H9 (cell line): ENCODE measurements around the gene CNNM1. TPM values are rescaled to one million over a fixed set of nuclear protein-coding genes. Genes with fewer than 3 reads are reported as not detected.

Experiments used
- DNase-seq: peaks from one replicate; pipeline ENCODE4 v3.0.0-alpha.2; 2017
- H2AFZ ChIP-seq: one replicate; pipeline ENCODE4 v1.6.1; 2013; ENCODE audit warnings: mild to moderate bottlenecking, low read length, control low read depth, moderate library complexity
- H2AK5ac ChIP-seq: 2 replicates; pipeline ENCODE4 v1.6.1; 2013; ENCODE audit warnings: low read length, control low read depth, mixed read lengths; ENCODE audit not compliant: insufficient read length
- H2BK120ac ChIP-seq: one replicate; pipeline ENCODE4 v1.6.1; 2013; ENCODE audit warnings: low read depth, mild to moderate bottlenecking, low read length, control low read depth, inconsistent platforms; ENCODE audit not compliant: poor library complexity, severe bottlenecking
- H2BK12ac ChIP-seq: 2 replicates; pipeline ENCODE4 v1.6.1; 2013; ENCODE audit warnings: low read length, control low read depth, mixed read lengths, low read depth; ENCODE audit not compliant: insufficient read length
- H2BK15ac ChIP-seq: 2 replicates; pipeline ENCODE4 v1.6.1; 2013; ENCODE audit warnings: low read depth, low read length, control low read depth
- H2BK20ac ChIP-seq: one replicate; pipeline ENCODE4 v1.6.1; 2013; ENCODE audit warnings: low read depth, mild to moderate bottlenecking, low read length, control low read depth, inconsistent platforms; ENCODE audit not compliant: poor library complexity, severe bottlenecking
- H2BK5ac ChIP-seq: 2 replicates; pipeline ENCODE4 v1.6.1; 2013; ENCODE audit warnings: low read length, control low read depth, mixed read lengths; ENCODE audit not compliant: insufficient read length
- H3K14ac ChIP-seq: 2 replicates; pipeline ENCODE4 v1.6.1; 2013; ENCODE audit warnings: low read length, control low read depth; ENCODE audit not compliant: insufficient read depth
- H3K18ac ChIP-seq: 2 replicates; pipeline ENCODE4 v1.6.1; 2013; ENCODE audit warnings: low read depth, mild to moderate bottlenecking, mixed read lengths, low read length, control low read depth; ENCODE audit not compliant: insufficient read length
- H3K23ac ChIP-seq: 2 replicates; pipeline ENCODE4 v1.6.1; 2013; ENCODE audit warnings: low read length, control low read depth, mixed read lengths, low read depth; ENCODE audit not compliant: insufficient read length
- H3K23me2 ChIP-seq: 2 replicates; pipeline ENCODE4 v1.6.1; 2013; ENCODE audit warnings: low read depth, mild to moderate bottlenecking, mixed read lengths, low read length, control low read depth; ENCODE audit not compliant: insufficient read length, poor library complexity, severe bottlenecking
- H3K27ac ChIP-seq: 2 replicates; pipeline ENCODE4 v1.5.1; 2013; ENCODE audit warnings: low read length, control low read depth, mixed read lengths, low read depth; ENCODE audit not compliant: insufficient read length
- H3K27me3 ChIP-seq: 2 replicates; pipeline ENCODE4 v1.6.1; 2013; ENCODE audit warnings: low read length, control low read depth, inconsistent platforms; ENCODE audit not compliant: insufficient read depth
- H3K4ac ChIP-seq: 2 replicates; pipeline ENCODE4 v1.6.1; 2013; ENCODE audit warnings: low read depth, mild to moderate bottlenecking, control low read depth, inconsistent platforms, low read length, moderate library complexity
- H3K4me1 ChIP-seq: 2 replicates; pipeline ENCODE4 v1.6.1; 2013; ENCODE audit warnings: low read length, control low read depth, inconsistent platforms; ENCODE audit not compliant: insufficient read depth
- H3K4me2 ChIP-seq: 2 replicates; pipeline ENCODE4 v1.6.1; 2013; ENCODE audit warnings: low read length, control low read depth, mixed read lengths; ENCODE audit not compliant: insufficient read length, insufficient read depth
- H3K56ac ChIP-seq: 2 replicates; pipeline ENCODE4 v1.6.1; 2013; ENCODE audit warnings: low read depth, mild to moderate bottlenecking, mixed read lengths, low read length, control low read depth; ENCODE audit not compliant: insufficient read length
- H3K79me1 ChIP-seq: 2 replicates; pipeline ENCODE4 v1.6.1; 2013; ENCODE audit warnings: low read depth, mild to moderate bottlenecking, moderate library complexity, low read length, control low read depth, inconsistent platforms; ENCODE audit not compliant: insufficient read depth, poor library complexity, severe bottlenecking
- H3K79me2 ChIP-seq: 2 replicates; pipeline ENCODE4 v1.6.1; 2013; ENCODE audit warnings: low read length, control low read depth, inconsistent platforms; ENCODE audit not compliant: insufficient read depth
- H3K9ac ChIP-seq: 2 replicates; pipeline ENCODE4 v1.6.1; 2013; ENCODE audit warnings: low read length, control low read depth, mixed read lengths; ENCODE audit not compliant: insufficient read length; ENCODE audit errors: extremely low read depth
- H3K9me3 ChIP-seq: one replicate; pipeline ENCODE4 v1.6.1; 2013; ENCODE audit warnings: low read depth, low read length, inconsistent platforms; ENCODE audit not compliant: control insufficient read depth
- H3T11ph ChIP-seq: one replicate; pipeline ENCODE4 v1.6.1; 2013; ENCODE audit warnings: mild to moderate bottlenecking, low read length, control low read depth, inconsistent platforms
- H4K20me1 ChIP-seq: one replicate; pipeline ENCODE4 v1.6.1; 2013; ENCODE audit not compliant: control insufficient read depth, insufficient read length, insufficient read depth
- H4K5ac ChIP-seq: 2 replicates; pipeline ENCODE4 v1.6.1; 2013; ENCODE audit warnings: low read depth, mild to moderate bottlenecking, mixed read lengths, low read length, control low read depth; ENCODE audit not compliant: insufficient read length
- H4K8ac ChIP-seq: replicated peaks from 2 replicates; pipeline ENCODE4 v1.6.1; 2013; ENCODE audit warnings: low read length, control low read depth, mixed read lengths, low read depth; ENCODE audit not compliant: insufficient read length
- H4K91ac ChIP-seq: 2 replicates; pipeline ENCODE4 v1.6.1; 2013; ENCODE audit warnings: low read depth, mild to moderate bottlenecking, moderate library complexity, mixed read lengths, low read length, control low read depth; ENCODE audit not compliant: insufficient read length
- H3K27ac Mint-ChIP-seq, 3 experiments: 2 replicates in 2 of 3; 3 replicates in 1 of 3; pipeline ENCODE4 v1.8.0; 2020 to 2021; ENCODE audit warnings: mixed read lengths in 3 of 3, mild to moderate bottlenecking in 1 of 3, moderate library complexity in 1 of 3
- H3K27me3 Mint-ChIP-seq: 2 replicates; pipeline ENCODE4 v1.8.0; 2021; ENCODE audit warnings: low read depth, mild to moderate bottlenecking, moderate library complexity, mixed read lengths
- H3K36me3 Mint-ChIP-seq, 3 experiments: 2 replicates in 2 of 3; 3 replicates in 1 of 3; pipeline ENCODE4 v1.8.0; 2020 to 2021; ENCODE audit warnings: low read depth in 3 of 3, mixed read lengths in 3 of 3; ENCODE audit not compliant: insufficient read depth in 1 of 3
- H3K4me1 Mint-ChIP-seq, 2 experiments: 2 replicates each; pipeline ENCODE4 v1.8.0; 2020; ENCODE audit warnings: mixed read lengths in 2 of 2
- H3K4me3 Mint-ChIP-seq, 2 experiments: 2 replicates in 1 of 2; 3 replicates in 1 of 2; pipeline ENCODE4 v1.8.0; 2020 to 2021; ENCODE audit warnings: mild to moderate bottlenecking in 2 of 2, mixed read lengths in 2 of 2, moderate library complexity in 1 of 2
- H3K9me3 Mint-ChIP-seq, 2 experiments: 2 replicates in 1 of 2; 3 replicates in 1 of 2; pipeline ENCODE4 v1.8.0; 2020; ENCODE audit warnings: mild to moderate bottlenecking in 2 of 2, mixed read lengths in 2 of 2, moderate library complexity in 1 of 2
- WGBS: extraction: QIAGEN DNeasy Blood & Tissue Kit; methylation state at CpG from one replicate; pipeline ENCODE4 v1.1.7; 2013; ENCODE audit warnings: missing lambda C conversion rate, low lambda C conversion rate, mixed read lengths; ENCODE audit not compliant: insufficient read length; ENCODE audit errors: extremely low coverage; 5-methylcytosine and 5-hydroxymethylcytosine counted together
- total RNA-seq: library from RNA; stranded (reverse); gene quantifications from 2 replicates; pipeline ENCODE4 v1.2.1, GENCODE V29; 2021
- TF ChIP-seq, protein P1 (sequence below): fragments of 200-600 bp; sonication (generic); conservative IDR thresholded peaks from 3 replicates; pipeline ENCODE4 v1.8.0; 2021; ENCODE audit warnings: antibody characterized with exemption, mild to moderate bottlenecking

The CNNM1 gene
- total RNA-seq, 1 experiment from 2014 or later, result 0.35 TPM

GRCh38 chr10:99318048-99318447 lies 11.1 kb upstream of the CNNM1 start:
- Mint-ChIP-seq H3K4me1 (no peaks in the 10 kb centered on the region), H3K36me3 (no peaks in the 10 kb centered on the region), H3K27ac (no peak overlapping the region), H3K9me3 (no peaks in the 10 kb centered on the region), H3K4me3 (no peak overlapping the region), H3K27me3 (peaks cover 13% of the 10 kb centered on the region)
- no peak overlapping the region for H4K91ac ChIP-seq
- no peak overlapping the region for H3K4ac ChIP-seq
- WGBS, result no CpG with 5 or more reads among the region's 3 CpGs
- H3K27ac ChIP-seq, result no peak overlapping the region
- H3K9me3 ChIP-seq, result no peaks in the 10 kb centered on the region
- H2BK15ac ChIP-seq, result no peak overlapping the region
- no peak overlapping the region for H2BK20ac ChIP-seq
- H4K20me1 ChIP-seq, result no peaks in the 10 kb centered on the region
- H2AFZ ChIP-seq, result no peak overlapping the region
- H3K79me1 ChIP-seq, result no peaks in the 10 kb centered on the region
- H3K79me2 ChIP-seq, result no peaks in the 10 kb centered on the region
- TF ChIP-seq, protein P1, sequence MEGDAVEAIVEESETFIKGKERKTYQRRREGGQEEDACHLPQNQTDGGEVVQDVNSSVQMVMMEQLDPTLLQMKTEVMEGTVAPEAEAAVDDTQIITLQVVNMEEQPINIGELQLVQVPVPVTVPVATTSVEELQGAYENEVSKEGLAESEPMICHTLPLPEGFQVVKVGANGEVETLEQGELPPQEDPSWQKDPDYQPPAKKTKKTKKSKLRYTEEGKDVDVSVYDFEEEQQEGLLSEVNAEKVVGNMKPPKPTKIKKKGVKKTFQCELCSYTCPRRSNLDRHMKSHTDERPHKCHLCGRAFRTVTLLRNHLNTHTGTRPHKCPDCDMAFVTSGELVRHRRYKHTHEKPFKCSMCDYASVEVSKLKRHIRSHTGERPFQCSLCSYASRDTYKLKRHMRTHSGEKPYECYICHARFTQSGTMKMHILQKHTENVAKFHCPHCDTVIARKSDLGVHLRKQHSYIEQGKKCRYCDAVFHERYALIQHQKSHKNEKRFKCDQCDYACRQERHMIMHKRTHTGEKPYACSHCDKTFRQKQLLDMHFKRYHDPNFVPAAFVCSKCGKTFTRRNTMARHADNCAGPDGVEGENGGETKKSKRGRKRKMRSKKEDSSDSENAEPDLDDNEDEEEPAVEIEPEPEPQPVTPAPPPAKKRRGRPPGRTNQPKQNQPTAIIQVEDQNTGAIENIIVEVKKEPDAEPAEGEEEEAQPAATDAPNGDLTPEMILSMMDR, result no peak
- no peak overlapping the region for H2BK120ac ChIP-seq
- no peak overlapping the region for H3K18ac ChIP-seq
- H3K9ac ChIP-seq, result no peak overlapping the region
- DNase-seq, result no peak
- no peak overlapping the region for H2AK5ac ChIP-seq
- H2BK5ac ChIP-seq, result no peak overlapping the region
- no peak overlapping the region for H3K4me2 ChIP-seq
- no peak overlapping the region for H2BK12ac ChIP-seq
- no peak overlapping the region for H4K8ac ChIP-seq
- H3T11ph ChIP-seq, result no peak overlapping the region
- no peak overlapping the region for H3K56ac ChIP-seq
- H3K27me3 ChIP-seq, result no peaks in the 10 kb centered on the region
- H3K4me1 ChIP-seq, result no peaks in the 10 kb centered on the region
- no peaks in the 10 kb centered on the region for H3K23me2 ChIP-seq
- no peak overlapping the region for H3K23ac ChIP-seq
- no peak overlapping the region for H3K14ac ChIP-seq
- no peak overlapping the region for H4K5ac ChIP-seq
